GM12874 (cell line): ENCODE results near the gene ZMYM2.

ENCODE experiments used
- CTCF ChIP-seq: IDR thresholded peaks from 2 replicates; pipeline ENCODE4 v1.5.1; 2011; ENCODE audit warnings: low read depth, mild to moderate bottlenecking, control low read depth, low read length, moderate library complexity; ENCODE audit not compliant: insufficient read depth

ZMYM2 gene

GRCh38 chr13:20118268-20119140 lies 160.0 kb downstream of the ZMYM2 start:
- peak; percentile 39 for TF ChIP-seq CTCF

GRCh38 chr13:20119960-20120359 lies 161.4 kb downstream of the ZMYM2 start:
- TF ChIP-seq CTCF, result no peak

- TF ChIP-seq CTCF, result no peak
Observed at GRCh38 chr13:20121159-20121525, 162.6 kb downstream of the ZMYM2 start.

GRCh38 chr13:20124303-20124702 lies 165.8 kb downstream of the ZMYM2 start:
- no peak for TF ChIP-seq CTCF

GRCh38 chr13:20125129-20125782 lies 166.7 kb downstream of the ZMYM2 start:
- TF ChIP-seq CTCF, result no peak

GRCh38 chr13:20125783-20126165 lies 167.2 kb downstream of the ZMYM2 start:
- TF ChIP-seq CTCF, result no peak

GRCh38 chr13:20126541-20127261 lies 168.2 kb downstream of the ZMYM2 start:
- TF ChIP-seq CTCF, result no peak
